ENCODE data around the gene PTBP3. TPM values are rescaled to one million over a fixed set of nuclear protein-coding genes. Genes with fewer than 3 reads are reported as not detected.
A peak's percentile ranks its signal among the peaks of the same experiment; 100 is the strongest.

PTBP3 gene
- total RNA-seq, result 10 to 100 TPM; 87.2 to 92.3 TPM

GRCh38 chr9:112332977-112333638, at the start of gene PTBP3:
Gene PTBP3 (minus strand): TSS chr9:112333619. CDS start chr9:112297865, 35,754 bp downstream.
- CTCF ChIA-PET, result interaction anchor here (0.6 to 2.4 kb wide), 11 partner anchors 17 to 239 kb away, joined by 3 to 11 read pairs (median 3); partner anchors contain the start of genes HSDL2 and SUSD1
- Mint-ChIP-seq H3K9me3 (no peaks in the 10 kb centered on the region), H3K4me3 (peak within 1 kb of the TSS; percentile 93), H3K36me3 (peaks cover 1% of the 10 kb centered on the region), H3K4me1 (ENCODE audit: low read depth) (peaks cover 39% of the 10 kb centered on the region), H3K27ac (peak within 1 kb of the TSS; percentile 97), H3K27me3 (no peaks in the 10 kb centered on the region)
- intact Hi-C loops (cut with micrococcal nuclease), result loop anchor here (1.0 to 5.0 kb wide), 8 partner anchors 54 to 701 kb away; partner anchors contain the start of genes DNAJC25, KIAA1958, SNX30 and UGCG
- peak; percentile 84 for DNase-seq
- POLR2A ChIA-PET, result interaction anchor here (1.0 to 2.1 kb wide), 9 partner anchors 10 to 436 kb away, joined by 3 to 13 read pairs (median 5); partner anchors contain the start of genes HSDL2, KIAA1958 and UGCG

- H3K4me1 Mint-ChIP-seq (ENCODE audit: low read depth), result peaks cover 28% of the 10 kb centered on the region
- ChIA-PET POLR2A (no interaction called here), CTCF (interaction anchor here (1.3 to 1.6 kb wide), 2 partner anchors 22 to 61 kb away, joined by 3 to 5 read pairs; no protein-coding TSS in a partner anchor)
- H3K4me3 Mint-ChIP-seq, result no peak overlapping the region
- H3K36me3 Mint-ChIP-seq, result no peaks in the 10 kb centered on the region
- H3K9me3 Mint-ChIP-seq, result no peaks in the 10 kb centered on the region
- no peak for DNase-seq
- no peaks in the 10 kb centered on the region for H3K27me3 Mint-ChIP-seq
- intact Hi-C loops (cut with micrococcal nuclease), result no loop called here
- no peak overlapping the region for H3K27ac Mint-ChIP-seq
These were observed 49.3 kb upstream of the PTBP3 start for GRCh38 chr9:112382501-112383364.

GRCh38 chr9:112382066-112382465, 48.6 kb upstream of the PTBP3 start:
- intact Hi-C loops (cut with micrococcal nuclease), result no loop called here
- no peak for DNase-seq
- no peaks in the 10 kb centered on the region for H3K36me3 Mint-ChIP-seq
- no peak overlapping the region for H3K27ac Mint-ChIP-seq
- H3K27me3 Mint-ChIP-seq, result no peaks in the 10 kb centered on the region
- ChIA-PET CTCF (no interaction called here), POLR2A (no interaction called here)
- no peaks in the 10 kb centered on the region for H3K9me3 Mint-ChIP-seq
- H3K4me1 Mint-ChIP-seq (ENCODE audit: low read depth), result peaks cover 35% of the 10 kb centered on the region
- no peak overlapping the region for H3K4me3 Mint-ChIP-seq

GRCh38 chr9:112380825-112381221, 47.4 kb upstream of the PTBP3 start:
- Mint-ChIP-seq H3K36me3 (no peaks in the 10 kb centered on the region), H3K27ac (peak overlapping the region; percentile 98), H3K4me1 (ENCODE audit: low read depth) (peaks cover 40% of the 10 kb centered on the region), H3K9me3 (no peaks in the 10 kb centered on the region), H3K27me3 (no peaks in the 10 kb centered on the region), H3K4me3 (peak overlapping the region; percentile 97)
- POLR2A ChIA-PET, result no interaction called here
- peak; percentile 20 for DNase-seq
- intact Hi-C loops (cut with micrococcal nuclease), result loop anchor here (1.0 kb wide), 1 partner anchor 750 kb away; the partner anchor contains the start of gene DNAJC25
- CTCF ChIA-PET, result interaction anchor here (0.9 to 2.7 kb wide), 3 partner anchors 283 to 339 kb away, joined by 3 to 13 read pairs (median 9); partner anchors contain the start of gene INIP

GRCh38 chr9:112380102-112380824, 46.8 kb upstream of the PTBP3 start, which contains the start of gene HSDL2:
Gene HSDL2 (plus strand): TSS chr9:112380108. CDS start chr9:112380164, 56 bp downstream.
- intact Hi-C loops (cut with micrococcal nuclease), result loop anchor here (1.0 kb wide), 1 partner anchor 749 kb away; the partner anchor contains the start of gene DNAJC25
- Mint-ChIP-seq H3K4me1 (ENCODE audit: low read depth) (peaks cover 40% of the 10 kb centered on the region), H3K27me3 (no peaks in the 10 kb centered on the region), H3K4me3 (peak within 1 kb of the TSS; percentile 97), H3K36me3 (no peaks in the 10 kb centered on the region), H3K9me3 (no peaks in the 10 kb centered on the region), H3K27ac (peak within 1 kb of the TSS; percentile 98)
- ChIA-PET POLR2A (interaction anchor here (0.9 to 2.0 kb wide), 7 partner anchors 13 to 337 kb away, joined by 3 to 17 read pairs (median 4); partner anchors contain the start of genes INIP, KIAA1958 and PTBP3), CTCF (interaction anchor here (0.9 to 2.7 kb wide), 13 partner anchors 13 to 464 kb away, joined by 3 to 15 read pairs (median 4); partner anchors contain the start of genes INIP and PTBP3)
- DNase-seq, result peak; percentile 51

- H3K9me3 Mint-ChIP-seq, result no peaks in the 10 kb centered on the region
- H3K4me3 Mint-ChIP-seq, result peak overlapping the region; percentile 97
- intact Hi-C loops (cut with micrococcal nuclease), result loop anchor here (1.0 to 10.0 kb wide), 10 partner anchors 45 to 748 kb away; partner anchors contain the start of genes DNAJC25, INIP, KIAA1958 and UGCG
- peaks cover 40% of the 10 kb centered on the region for H3K4me1 Mint-ChIP-seq (ENCODE audit: low read depth)
- ChIA-PET CTCF (interaction anchor here (0.6 to 2.7 kb wide), 18 partner anchors 9 to 464 kb away, joined by 3 to 15 read pairs (median 4); partner anchors contain the start of genes INIP and PTBP3), POLR2A (interaction anchor here (0.5 to 2.0 kb wide), 13 partner anchors 13 to 407 kb away, joined by 3 to 17 read pairs (median 4); partner anchors contain the start of genes INIP, KIAA1958 and PTBP3)
- H3K27ac Mint-ChIP-seq, result peak overlapping the region; percentile 98
- DNase-seq, result peak; percentile 99
- H3K36me3 Mint-ChIP-seq, result no peaks in the 10 kb centered on the region
- H3K27me3 Mint-ChIP-seq, result no peaks in the 10 kb centered on the region
These were observed 46.0 kb upstream of the PTBP3 start for GRCh38 chr9:112379177-112380101.

GRCh38 chr9:112378328-112379176, 45.1 kb upstream of the PTBP3 start:
- ChIA-PET POLR2A (interaction anchor here (0.7 to 2.0 kb wide), 11 partner anchors 12 to 339 kb away, joined by 3 to 17 read pairs (median 4); partner anchors contain the start of genes INIP, KIAA1958 and PTBP3), CTCF (interaction anchor here (0.8 to 2.7 kb wide), 13 partner anchors 12 to 441 kb away, joined by 3 to 15 read pairs (median 5); partner anchors contain the start of gene INIP)
- Mint-ChIP-seq H3K27me3 (no peaks in the 10 kb centered on the region), H3K9me3 (no peaks in the 10 kb centered on the region), H3K36me3 (no peaks in the 10 kb centered on the region), H3K4me3 (peak overlapping the region; percentile 97), H3K4me1 (ENCODE audit: low read depth) (peaks cover 40% of the 10 kb centered on the region), H3K27ac (peak overlapping the region; percentile 98)
- intact Hi-C loops (cut with micrococcal nuclease), result loop anchor here (1.0 to 10.0 kb wide), 9 partner anchors 44 to 636 kb away; partner anchors contain the start of genes INIP, KIAA1958 and UGCG
- DNase-seq, result peak; percentile 57

GRCh38 chr9:112377684-112378327, 44.4 kb upstream of the PTBP3 start:
- Mint-ChIP-seq H3K36me3 (no peaks in the 10 kb centered on the region), H3K9me3 (no peaks in the 10 kb centered on the region), H3K27ac (no peak overlapping the region), H3K4me3 (no peak overlapping the region), H3K4me1 (ENCODE audit: low read depth) (peaks cover 38% of the 10 kb centered on the region), H3K27me3 (no peaks in the 10 kb centered on the region)
- intact Hi-C loops (cut with micrococcal nuclease), result loop anchor here (5.0 to 10.0 kb wide), 4 partner anchors 281 to 636 kb away; partner anchors contain the start of gene UGCG
- DNase-seq, result no peak
- CTCF ChIA-PET, result interaction anchor here (0.6 to 2.7 kb wide), 4 partner anchors 11 to 280 kb away, joined by 3 to 13 read pairs (median 3); no protein-coding TSS in a partner anchor
- POLR2A ChIA-PET, result interaction anchor here (0.7 to 1.3 kb wide), 2 partner anchors 44 to 204 kb away, joined by 3 read pairs; partner anchors contain the start of gene PTBP3

GRCh38 chr9:112377087-112377486, 43.7 kb upstream of the PTBP3 start:
- ChIA-PET CTCF (interaction anchor here (0.6 kb wide), 1 partner anchor 16 kb away, joined by 3 read pairs; no protein-coding TSS in a partner anchor), POLR2A (interaction anchor here (1.3 kb wide), 1 partner anchor 43 kb away, joined by 3 read pairs; the partner anchor contains the start of gene PTBP3)
- Mint-ChIP-seq H3K27ac (no peak overlapping the region), H3K9me3 (no peaks in the 10 kb centered on the region), H3K4me3 (no peak overlapping the region), H3K27me3 (no peaks in the 10 kb centered on the region), H3K4me1 (ENCODE audit: low read depth) (peaks cover 36% of the 10 kb centered on the region), H3K36me3 (no peaks in the 10 kb centered on the region)
- no peak for DNase-seq
- intact Hi-C loops (cut with micrococcal nuclease), result loop anchor here (5.0 to 10.0 kb wide), 4 partner anchors 280 to 635 kb away; partner anchors contain the start of gene UGCG
